ENCODE data around the gene GGPS1. TPM values are rescaled to one million over a fixed set of nuclear protein-coding genes. Genes with fewer than 3 reads are reported as not detected.

Gene GGPS1
- total RNA-seq, 2 experiments from 2014 or later = 21.9 to 30.8 TPM

- Histone ChIP-seq H3K9me3 (ENCODE audit: low read length) (no peaks in the 10 kb centered on the region), H2AFZ (ENCODE audit: low read length) (no peak overlapping the region), H3K27ac (ENCODE audit: low read depth, low read length, poor library complexity, severe bottlenecking) (peak overlapping the region; percentile 91), H4K20me1 (ENCODE audit: insufficient read depth, low read length) (peaks cover 11% of the 10 kb centered on the region), H3K4me3 (ENCODE audit: low read depth, low read length, poor library complexity, severe bottlenecking) (peak overlapping the region; percentile 87), H3K4me2 (ENCODE audit: low read length) (peak overlapping the region; percentile 92), H3K4me1 (ENCODE audit: insufficient read depth, low read length, poor library complexity, severe bottlenecking) (peaks cover 25% of the 10 kb centered on the region), H3K9me2 (ENCODE audit: insufficient read depth, low read length) (no peaks in the 10 kb centered on the region), H3K36me3 (ENCODE audit: insufficient read depth, low read length) (peaks cover 38% of the 10 kb centered on the region), H3K79me2 (ENCODE audit: insufficient read depth, low read depth, low read length) (peaks cover 74% of the 10 kb centered on the region)
- no TSS peak for BruUV-seq (replicated peaks)
- ChIA-PET POLR2A (interaction anchor here (0.6 to 1.6 kb wide), 11 partner anchors 9 to 839 kb away, joined by 3 to 7 read pairs (median 3); no protein-coding TSS in a partner anchor), CTCF (ENCODE audit: unreplicated experiment) (no interaction called here)
- no peak for TF ChIP-seq CTCF (conservative IDR thresholded peaks at IDR 0.05; ENCODE audit: low read length)
- TF ChIP-seq EZH2phosphoT487 (IDR thresholded peaks at IDR 0.05; ENCODE audit: borderline replicate concordance, low read depth, low read length) = no peak
- DNase-seq (ENCODE audit: low spot score) = no peak
- intact Hi-C loops (cut with micrococcal nuclease; ENCODE audit: unreplicated experiment) = no loop called here
These were observed 2.5 kb downstream of the GGPS1 start for GRCh38 chr1:235330918-235331285.

DNA sequence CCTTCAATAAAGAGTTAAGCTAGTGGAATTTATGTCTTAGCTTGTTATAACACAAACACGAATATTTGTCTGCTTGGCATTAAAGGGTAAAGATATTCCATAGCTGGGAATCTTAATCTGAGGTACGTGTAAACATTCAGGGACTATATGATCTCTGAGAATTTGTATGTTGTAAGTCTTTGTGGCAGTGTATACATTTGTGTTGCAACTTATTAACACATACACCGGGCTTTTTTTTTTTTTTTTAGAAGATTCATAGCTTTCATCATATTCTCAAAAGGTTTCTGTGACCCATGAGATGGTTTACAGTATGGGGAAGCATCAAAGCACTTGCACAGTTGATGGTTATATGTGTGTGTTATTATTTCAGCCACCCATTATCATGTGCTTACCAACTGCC lies 3.0 kb downstream of the GGPS1 start:
- Histone ChIP-seq H3K27ac (ENCODE audit: low read depth, low read length, poor library complexity, severe bottlenecking) (no peak overlapping the region), H3K9me3 (ENCODE audit: low read length) (no peaks in the 10 kb centered on the region), H4K20me1 (ENCODE audit: insufficient read depth, low read length) (peaks cover 6% of the 10 kb centered on the region), H3K4me2 (ENCODE audit: low read length) (peak overlapping the region; percentile 92), H3K79me2 (ENCODE audit: insufficient read depth, low read depth, low read length) (peaks cover 69% of the 10 kb centered on the region), H3K4me1 (ENCODE audit: insufficient read depth, low read length, poor library complexity, severe bottlenecking) (peaks cover 22% of the 10 kb centered on the region), H3K4me3 (ENCODE audit: low read depth, low read length, poor library complexity, severe bottlenecking) (peak overlapping the region; percentile 87), H3K9me2 (ENCODE audit: insufficient read depth, low read length) (no peaks in the 10 kb centered on the region), H2AFZ (ENCODE audit: low read length) (no peak overlapping the region), H3K36me3 (ENCODE audit: insufficient read depth, low read length) (peaks cover 33% of the 10 kb centered on the region)
- intact Hi-C loops (cut with micrococcal nuclease; ENCODE audit: unreplicated experiment) = no loop called here
- BruUV-seq (replicated peaks) = no TSS peak
- CTCF ChIA-PET (ENCODE audit: unreplicated experiment) = interaction anchor here (0.5 kb wide), 1 partner anchor 94 kb away, joined by 3 read pairs; no protein-coding TSS in a partner anchor
- POLR2A ChIA-PET = interaction anchor here (0.6 to 1.7 kb wide), 11 partner anchors 8 to 839 kb away, joined by 3 to 7 read pairs (median 4); no protein-coding TSS in a partner anchor
- TF ChIP-seq EZH2phosphoT487 (IDR thresholded peaks at IDR 0.05; ENCODE audit: borderline replicate concordance, low read depth, low read length) = no peak
- no peak for TF ChIP-seq CTCF (conservative IDR thresholded peaks at IDR 0.05; ENCODE audit: low read length)
- no peak for DNase-seq (ENCODE audit: low spot score)

DNA sequence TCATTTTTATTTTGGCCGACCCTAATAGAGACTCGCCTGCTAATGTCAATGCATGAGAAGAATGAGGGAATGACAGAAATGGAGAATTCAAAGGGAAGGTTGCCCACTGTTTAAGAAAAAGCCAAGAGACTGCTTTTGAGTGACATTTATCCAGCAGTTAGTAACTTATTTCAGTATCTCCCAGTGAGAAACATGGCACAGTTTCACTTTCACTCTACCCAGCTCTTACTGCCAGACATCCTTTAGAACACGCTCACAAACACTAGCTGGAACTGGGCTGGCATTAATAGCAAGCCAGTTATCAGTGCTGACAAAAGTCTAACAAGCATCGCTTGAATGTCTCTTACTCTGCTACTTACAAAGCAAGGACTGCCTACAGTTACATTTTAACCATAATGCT lies 8.5 kb downstream of the GGPS1 start:
- no peaks in the 10 kb centered on the region for H3K9me3 ChIP-seq (ENCODE audit: low read length)
- no TSS peak for BruUV-seq (replicated peaks)
- TF ChIP-seq CTCF (conservative IDR thresholded peaks at IDR 0.05; ENCODE audit: low read length) = no peak
- no peak for TF ChIP-seq EZH2phosphoT487 (IDR thresholded peaks at IDR 0.05; ENCODE audit: borderline replicate concordance, low read depth, low read length)
- no peak overlapping the region for H2AFZ ChIP-seq (ENCODE audit: low read length)
- H3K9me2 ChIP-seq (ENCODE audit: insufficient read depth, low read length) = no peaks in the 10 kb centered on the region
- peaks cover 5% of the 10 kb centered on the region for H3K4me1 ChIP-seq (ENCODE audit: insufficient read depth, low read length, poor library complexity, severe bottlenecking)
- H4K20me1 ChIP-seq (ENCODE audit: insufficient read depth, low read length) = peaks cover 5% of the 10 kb centered on the region; the same call in 1 of the 2 replicates
- intact Hi-C loops (cut with micrococcal nuclease; ENCODE audit: unreplicated experiment) = no loop called here
- H3K4me2 ChIP-seq (ENCODE audit: low read length) = no peak overlapping the region
- ChIA-PET POLR2A (no interaction called here), CTCF (ENCODE audit: unreplicated experiment) (no interaction called here)
- H3K36me3 ChIP-seq (ENCODE audit: insufficient read depth, low read length) = peaks cover 27% of the 10 kb centered on the region
- no peak overlapping the region for H3K27ac ChIP-seq (ENCODE audit: low read depth, low read length, poor library complexity, severe bottlenecking)
- H3K4me3 ChIP-seq (ENCODE audit: low read depth, low read length, poor library complexity, severe bottlenecking) = no peak overlapping the region
- no peak for DNase-seq (ENCODE audit: low spot score)
- peaks cover 25% of the 10 kb centered on the region for H3K79me2 ChIP-seq (ENCODE audit: insufficient read depth, low read depth, low read length)
